Measurements from ENCODE around the gene SEPHS2.

Gene SEPHS2

DNA sequence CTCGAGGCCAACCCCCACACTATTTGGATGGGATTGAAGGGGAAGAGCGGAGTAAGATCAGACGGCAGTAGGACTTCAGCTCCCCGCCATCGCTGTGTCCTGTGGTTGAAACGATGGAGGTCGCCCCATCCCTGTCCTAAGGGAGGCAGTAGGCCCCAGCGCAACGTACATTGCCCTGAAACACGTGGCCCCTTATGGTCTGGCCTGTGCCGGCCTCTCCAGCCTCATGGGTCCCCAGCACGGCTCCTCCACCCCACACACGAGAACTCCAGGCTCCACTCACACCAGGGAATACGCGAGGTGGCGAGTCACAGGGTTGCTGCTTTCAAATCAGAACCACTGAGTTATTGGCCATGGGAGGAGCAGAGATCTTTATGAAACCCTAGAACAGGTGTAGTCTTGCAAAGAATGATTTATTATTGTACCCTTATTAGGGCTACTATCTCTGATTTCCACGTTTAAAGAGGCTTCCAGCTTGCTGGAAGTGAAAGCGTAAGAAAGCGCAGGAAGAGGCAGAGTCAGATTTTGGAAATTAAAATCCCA lies 15.2 kb downstream of the SEPHS2 start:
- no peak for DNase-seq (ENCODE audit: extremely low read depth in 1 of 2, low read depth in 1 of 2)

- peak; percentile 90 to 93 for DNase-seq (ENCODE audit: extremely low read depth in 1 of 2, low read depth in 1 of 2)
Observed at GRCh38 chr16:30429678-30430427, 15.8 kb downstream of the SEPHS2 start, which contains the start of gene DCTPP1. TSS of gene DCTPP1 (minus strand) at chr16:30430030. CDS start at chr16:30429980, 50 bp downstream.

DNA sequence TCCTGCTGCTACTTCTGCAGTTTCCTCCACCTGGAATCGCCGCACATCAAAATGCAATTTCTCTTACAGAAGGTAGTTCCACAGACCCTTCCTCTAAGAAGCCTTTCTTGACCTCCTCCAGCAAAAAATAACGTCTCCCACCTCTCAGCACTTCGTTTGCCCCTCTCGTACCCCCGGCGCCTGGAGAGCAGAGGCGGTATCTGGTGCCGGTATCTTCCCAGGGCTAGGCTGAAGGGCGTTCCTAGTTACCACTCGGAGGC lies 16.3 kb downstream of the SEPHS2 start:
- no peak for DNase-seq (ENCODE audit: extremely low read depth in 1 of 2, low read depth in 1 of 2)

DNA sequence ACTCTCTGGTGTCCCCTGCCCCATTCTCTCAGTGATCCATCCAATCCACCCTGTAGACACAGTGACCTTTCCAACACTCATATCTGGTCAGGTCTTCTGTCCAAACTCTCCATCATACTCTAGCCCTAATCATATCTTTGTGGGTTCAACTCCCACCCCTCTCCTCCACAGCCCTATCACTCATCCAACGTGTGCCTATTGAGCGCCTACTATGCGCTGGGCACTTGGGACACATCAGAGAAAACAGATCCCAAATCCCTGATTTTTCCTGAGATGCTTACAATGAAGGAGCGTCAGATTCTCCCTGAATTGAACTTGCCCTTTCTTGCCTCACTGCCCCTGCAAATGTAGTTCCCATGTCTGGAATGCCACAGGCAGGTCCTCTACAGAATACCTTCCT lies 17.6 kb downstream of the SEPHS2 start:
- no peak for DNase-seq (ENCODE audit: extremely low read depth in 1 of 2, low read depth in 1 of 2)

DNA sequence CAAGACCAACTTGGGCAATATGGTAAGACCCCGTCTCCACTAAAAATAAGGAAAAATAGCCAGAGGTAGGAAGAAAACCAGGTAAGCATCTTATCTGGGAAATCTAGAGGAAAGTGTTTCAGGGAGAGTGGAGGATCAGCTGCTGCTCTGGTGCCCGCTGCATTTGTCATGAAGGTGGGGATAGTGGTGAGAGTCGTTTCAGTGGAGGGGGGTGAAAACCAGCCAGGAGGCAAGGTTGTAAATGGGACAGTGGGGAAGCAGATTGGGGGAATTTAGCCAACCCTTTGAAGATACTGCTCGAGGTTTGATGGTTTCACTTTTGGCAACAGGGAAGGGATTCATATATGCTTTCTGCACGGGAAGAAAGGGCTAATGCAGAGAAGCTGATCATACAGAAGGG lies 24.7 kb downstream of the SEPHS2 start:
- DNase-seq (ENCODE audit: extremely low read depth in 1 of 2, low read depth in 1 of 2), result no peak

DNA sequence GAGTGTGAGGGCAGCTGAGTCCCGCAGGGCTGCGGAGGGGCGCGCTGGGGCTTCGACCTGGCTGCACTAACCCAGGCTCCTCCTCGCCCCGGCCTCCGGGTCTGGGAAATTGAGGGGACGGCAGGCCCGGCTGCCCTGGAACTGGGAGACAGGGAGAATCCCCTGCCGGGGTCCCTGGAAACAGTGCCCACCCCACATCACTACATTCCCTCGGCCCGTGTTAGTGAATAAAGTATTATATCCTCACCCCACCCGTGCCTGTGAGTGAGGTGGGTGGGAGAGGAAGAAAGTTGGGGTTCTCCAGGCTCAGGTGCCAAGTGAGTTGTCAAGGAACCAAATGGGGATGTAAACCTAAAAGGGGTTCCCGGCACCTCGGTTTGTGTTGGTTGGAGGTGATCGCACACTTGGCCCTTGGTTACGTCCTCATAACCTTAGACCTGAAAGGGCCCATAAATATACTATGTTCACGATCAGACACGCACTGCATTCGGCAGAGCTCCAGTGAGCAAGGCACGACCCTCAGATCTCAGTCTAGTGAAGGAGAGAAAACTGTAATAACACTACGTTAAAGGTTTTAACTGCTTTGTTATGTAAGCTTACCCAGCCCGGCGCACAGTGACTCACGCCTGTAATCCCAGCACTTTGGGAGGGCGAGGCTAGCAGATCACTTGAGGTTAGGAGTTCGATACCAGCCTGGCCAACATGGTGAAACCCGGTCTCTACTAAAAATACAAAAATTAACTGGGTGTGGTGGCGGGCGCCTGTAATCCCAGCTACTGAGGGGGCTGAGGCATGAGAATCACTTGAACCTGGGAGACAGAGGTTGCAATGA lies 27.1 kb downstream of the SEPHS2 start:
- DNase-seq (ENCODE audit: extremely low read depth in 1 of 2, low read depth in 1 of 2), result no peak

- DNase-seq (ENCODE audit: extremely low read depth in 1 of 2, low read depth in 1 of 2), result peak; percentile 68 to 83
Observed at GRCh38 chr16:30417529-30418349, 27.9 kb downstream of the SEPHS2 start.

DNA sequence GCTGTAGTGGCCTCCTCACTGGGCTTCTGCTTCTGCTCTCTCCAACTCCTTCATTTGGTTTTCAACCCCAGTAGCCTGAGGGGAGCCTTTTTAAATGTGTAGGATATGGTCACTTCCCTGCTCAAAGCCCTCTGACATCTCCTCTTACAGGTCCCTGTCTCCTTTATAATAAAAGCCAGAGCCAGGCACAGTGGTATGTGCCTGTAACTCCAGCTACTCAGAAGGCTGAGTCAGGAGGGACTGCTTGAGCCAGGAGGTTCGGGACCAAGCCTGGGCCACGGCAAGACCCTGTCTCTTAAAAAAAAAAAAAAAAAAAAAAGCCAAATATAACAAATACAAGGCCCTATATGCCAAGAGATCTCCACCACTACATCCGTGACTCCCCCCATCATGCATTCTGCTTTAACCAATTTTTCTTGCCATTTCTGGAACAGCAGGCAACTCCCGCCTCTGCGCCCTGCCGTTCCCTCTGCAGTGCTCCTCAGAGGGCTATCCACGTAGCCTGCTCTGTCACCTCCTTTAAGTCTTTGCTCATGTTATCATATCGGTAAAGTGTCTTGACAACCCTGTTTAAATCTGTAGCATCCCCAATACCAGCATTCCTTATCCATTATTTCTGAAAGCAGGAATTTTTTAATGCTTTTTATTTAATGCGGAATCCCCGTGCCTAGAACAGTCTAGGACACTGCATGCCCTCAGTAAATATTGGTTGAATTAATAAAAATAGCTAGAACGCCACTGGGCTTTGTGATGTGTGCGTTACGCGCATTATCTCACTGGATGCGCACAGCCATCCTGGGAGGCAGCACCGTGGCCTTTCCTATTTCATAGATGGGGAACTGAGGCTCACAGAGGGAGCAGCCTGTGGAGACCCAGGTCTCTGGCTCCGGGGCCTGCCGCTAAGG lies 28.8 kb downstream of the SEPHS2 start:
- no peak for DNase-seq (ENCODE audit: extremely low read depth in 1 of 2, low read depth in 1 of 2)

DNA sequence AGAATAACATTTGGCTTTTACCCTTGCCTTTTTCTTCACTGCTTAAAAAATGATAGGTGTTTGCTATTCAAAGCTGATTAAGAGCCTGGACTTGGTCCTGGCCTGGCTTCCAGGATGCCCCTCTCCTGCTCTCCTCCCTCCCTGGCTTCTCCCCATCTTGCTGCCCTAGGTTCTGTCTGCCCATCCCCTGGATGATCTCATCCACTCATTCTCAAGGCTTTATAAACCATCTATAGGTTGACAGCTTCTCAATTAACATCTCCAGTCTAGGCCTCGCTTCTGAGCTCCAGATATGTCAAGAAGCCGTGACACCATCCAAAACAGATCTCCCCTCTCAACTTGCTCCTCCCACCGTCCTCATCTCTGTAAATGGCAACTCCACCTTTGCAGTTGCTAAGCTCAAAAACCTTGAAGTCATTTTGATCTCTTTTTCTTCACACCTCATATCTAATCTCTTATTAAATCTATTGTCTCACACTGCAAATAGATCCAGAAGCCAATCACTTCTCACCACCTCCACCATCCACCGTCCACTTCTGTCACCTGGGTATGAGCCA lies 29.5 kb downstream of the SEPHS2 start:
- DNase-seq (ENCODE audit: extremely low read depth in 1 of 2, low read depth in 1 of 2), result no peak

DNA sequence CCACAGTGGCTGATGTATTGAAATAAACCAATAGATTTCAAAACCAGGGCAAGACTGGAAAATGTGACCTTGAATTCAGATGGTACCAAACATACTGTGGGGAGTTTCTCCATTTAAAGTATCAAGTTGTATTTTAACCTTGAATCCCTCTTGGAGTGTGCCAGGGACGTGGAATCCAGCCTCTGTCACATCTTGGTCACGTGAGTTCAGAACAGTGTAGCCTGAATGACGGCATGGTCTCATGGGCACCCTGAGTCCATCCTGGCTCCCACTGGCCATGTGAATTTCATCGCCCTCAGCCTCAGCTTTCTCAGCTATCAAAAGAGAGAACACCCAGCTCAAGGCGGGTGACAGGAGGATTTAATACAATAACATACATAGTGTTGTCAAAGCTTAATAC lies 31.5 kb downstream of the SEPHS2 start:
- DNase-seq (ENCODE audit: extremely low read depth in 1 of 2, low read depth in 1 of 2), result no peak

DNA sequence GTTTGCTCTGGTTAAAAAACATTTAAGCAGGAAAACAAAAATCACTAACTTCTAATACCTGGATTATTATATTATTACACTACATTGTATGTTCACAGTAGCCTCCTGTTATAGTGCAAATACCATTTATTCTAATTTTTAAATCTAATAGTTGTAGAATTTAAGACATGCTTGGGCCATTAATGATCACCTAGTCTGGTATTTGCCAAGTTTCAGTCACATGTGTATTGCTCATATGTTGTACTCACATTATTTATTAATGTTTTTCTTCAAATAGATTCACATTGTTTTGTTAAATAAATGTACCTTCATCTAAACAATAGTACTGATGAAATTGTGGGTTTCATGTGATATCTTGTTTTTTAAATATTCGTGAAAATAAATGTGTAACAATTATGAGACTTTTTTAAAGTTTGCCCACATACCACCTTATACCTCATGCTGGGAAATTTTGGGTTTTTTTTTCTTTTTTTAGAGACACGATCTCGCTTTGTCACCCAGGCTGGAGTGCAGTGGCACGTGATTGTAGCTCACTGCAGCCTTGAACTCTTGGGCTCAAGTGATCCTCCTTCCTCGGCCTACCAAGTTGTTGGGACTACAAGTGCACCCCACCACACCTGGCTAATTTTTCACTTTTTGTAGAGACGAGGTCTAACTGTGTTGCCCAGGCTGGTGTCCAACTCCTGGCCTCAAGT lies 32.4 kb downstream of the SEPHS2 start:
- DNase-seq (ENCODE audit: extremely low read depth in 1 of 2, low read depth in 1 of 2), result no peak

GRCh38 chr16:30409125-30410060 lies 36.3 kb downstream of the SEPHS2 start:
- peak; percentile 78 to 91 for DNase-seq (ENCODE audit: extremely low read depth in 1 of 2, low read depth in 1 of 2)

GRCh38 chr16:30407804-30408534 lies 37.7 kb downstream of the SEPHS2 start:
- DNase-seq (ENCODE audit: extremely low read depth in 1 of 2, low read depth in 1 of 2), result no peak

DNA sequence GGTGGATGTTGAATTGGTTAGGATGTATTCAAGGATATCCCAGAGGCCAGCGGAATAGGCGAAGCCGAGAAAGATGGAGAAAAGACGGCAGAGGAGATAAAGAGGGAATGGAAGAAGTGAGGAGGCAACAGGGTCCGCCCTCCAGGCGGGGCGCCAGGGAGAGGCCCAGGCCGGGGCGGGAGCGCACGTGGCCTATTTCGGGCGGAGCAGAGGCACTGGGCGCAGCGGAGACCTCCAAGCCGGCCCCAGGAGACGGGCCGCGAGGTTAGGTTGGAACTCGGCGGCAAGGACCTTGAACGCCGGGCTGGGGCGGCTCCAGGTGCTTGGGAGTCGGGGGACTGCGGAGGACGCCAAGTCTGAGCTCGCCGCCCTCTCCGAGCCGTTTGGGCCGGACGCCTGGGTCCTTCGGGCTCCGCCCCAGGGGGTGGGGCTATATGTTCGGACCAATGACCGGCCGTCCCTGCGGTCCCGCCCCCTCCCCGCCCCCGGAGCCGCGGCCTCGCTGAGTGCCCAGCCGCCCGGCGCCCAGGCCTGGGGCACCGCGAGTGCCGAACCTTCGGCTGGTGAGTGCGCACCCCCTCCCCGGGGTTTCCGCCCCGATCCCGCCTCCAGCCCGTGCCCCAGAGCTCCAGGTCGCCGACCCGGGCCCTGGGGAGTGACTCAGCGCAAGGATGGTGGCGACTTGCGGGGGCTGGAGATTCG lies 38.4 kb downstream of the SEPHS2 start, which contains the start of gene ZNF771:
ZNF771 (plus strand) TSS at position 505 of the 702 bp plus-strand sequence. CDS start 448 bp downstream, outside the sequence.
- DNase-seq (ENCODE audit: extremely low read depth in 1 of 2, low read depth in 1 of 2), result peak; percentile 60 to 84

- DNase-seq (ENCODE audit: extremely low read depth in 1 of 2, low read depth in 1 of 2), result no peak
Observed at GRCh38 chr16:30406795-30407101, 38.9 kb downstream of the SEPHS2 start.

DNA sequence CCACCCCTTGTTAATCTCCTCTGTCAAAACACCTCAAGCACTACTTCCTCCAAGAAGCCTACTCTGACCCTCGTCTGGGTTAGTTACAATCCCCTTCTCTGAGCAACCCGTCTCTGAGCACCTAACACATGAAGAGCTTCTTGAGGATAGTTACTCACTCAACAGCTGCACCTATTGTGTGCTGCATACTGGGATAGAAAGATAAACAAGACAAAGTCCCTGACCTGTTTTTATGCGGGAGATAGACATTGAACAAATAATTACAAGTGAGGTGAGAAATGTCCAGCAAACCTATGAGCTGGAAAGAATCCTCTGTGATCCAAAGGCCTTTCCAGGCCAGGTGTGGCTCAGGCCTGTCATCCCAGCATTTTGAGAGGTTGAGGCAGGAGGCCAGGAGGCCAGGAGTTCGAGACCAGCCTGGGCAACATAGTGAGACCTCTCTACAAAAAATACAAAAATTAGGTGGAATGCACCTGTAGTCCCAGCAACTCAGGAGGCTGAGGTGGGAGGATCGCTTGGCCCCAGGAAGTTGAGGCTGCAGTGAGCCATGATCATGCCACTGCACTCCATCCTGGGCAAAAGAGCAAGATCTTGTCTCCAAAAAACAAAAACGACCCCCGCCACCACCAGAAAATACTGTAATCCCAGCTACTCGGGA lies 43.8 kb downstream of the SEPHS2 start:
- no peak for DNase-seq (ENCODE audit: extremely low read depth in 1 of 2, low read depth in 1 of 2)

Measured in activated CD8-positive, alpha-beta memory T cell treated with anti-CD3 and anti-CD28 coated beads for 1 hour (primary cell).